Measurements from ENCODE around the gene PTDSS2. TPM values are rescaled to one million over a fixed set of nuclear protein-coding genes. Genes with fewer than 3 reads are reported as not detected.
A peak's percentile ranks its signal among the peaks of the same experiment; 100 is the strongest.

PTDSS2 gene
- total and polyA plus RNA-seq, 2 of the 13 experiments (the other 11 are each of a cell fraction or from before 2014, with no cell fraction given), result 21.7 to 26.4 TPM

GRCh38 chr11:409600-410483, 40.2 kb upstream of the PTDSS2 start (continued):
- TF ChIP-seq MLX (CRISPR knock-in tag; IDR thresholded peaks at IDR 0.05), result no peak
- 0 out of 2 replicates have a peak, but pooled peaks have one; percentile 47 for TF ChIP-seq GZF1 (CRISPR knock-in tag; IDR thresholded peaks at IDR 0.05)
- TF ChIP-seq ZFP62 (CRISPR knock-in tag; IDR thresholded peaks at IDR 0.05), result no peak
- no peak for TF ChIP-seq HMG20A (CRISPR knock-in tag; IDR thresholded peaks at IDR 0.05; ENCODE audit: borderline replicate concordance)
- TF ChIP-seq BHLHE40 (IDR thresholded peaks at IDR 0.05; ENCODE audit: low read length), result no peak
- TF ChIP-seq ZFP1 (CRISPR knock-in tag; IDR thresholded peaks at IDR 0.05), result no peak
- TF ChIP-seq ZNF331 (CRISPR knock-in tag; IDR thresholded peaks at IDR 0.05), result peak; percentile 57; the same call in 1 of the 2 replicates
- TF ChIP-seq CSRNP1 (CRISPR knock-in tag; IDR thresholded peaks at IDR 0.05), result peak; percentile 85; the same call in 1 of the 2 replicates
- TF ChIP-seq ZFP36L1 (CRISPR knock-in tag; IDR thresholded peaks at IDR 0.05), result no peak
- no peak for TF ChIP-seq ZNF503 (CRISPR knock-in tag; IDR thresholded peaks at IDR 0.05)
- no peak for TF ChIP-seq POLR2AphosphoS2 (IDR thresholded peaks at IDR 0.05; ENCODE audit: low read depth, low read length)
- no peak; the same call in 1 of the 2 replicates for TF ChIP-seq MEIS2 (CRISPR knock-in tag; IDR thresholded peaks at IDR 0.05)
- peak; percentile 68 for TF ChIP-seq UBTF (CRISPR knock-in tag; IDR thresholded peaks at IDR 0.05)
- TF ChIP-seq SIX1 (CRISPR knock-in tag; IDR thresholded peaks at IDR 0.05; ENCODE audit: borderline replicate concordance), result no peak
- TF ChIP-seq ZNF841 (CRISPR knock-in tag; IDR thresholded peaks at IDR 0.05; ENCODE audit: borderline replicate concordance), result no peak
- peak; percentile 97 for TF ChIP-seq AKAP8 (CRISPR knock-in tag; IDR thresholded peaks at IDR 0.05)
- TF ChIP-seq ZNF691 (CRISPR knock-in tag; IDR thresholded peaks at IDR 0.05; ENCODE audit: borderline replicate concordance, low read depth), result peak; percentile 83; the same call in 1 of the 2 replicates
- TF ChIP-seq PAF1 (CRISPR knock-in tag; IDR thresholded peaks at IDR 0.05), result no peak
- TF ChIP-seq ZNF253 (CRISPR knock-in tag; IDR thresholded peaks at IDR 0.05; ENCODE audit: borderline replicate concordance), result no peak; the same call in 1 of the 2 replicates
- TF ChIP-seq ZC3H4 (CRISPR knock-in tag; IDR thresholded peaks at IDR 0.05; ENCODE audit: borderline replicate concordance), result no peak
- TF ChIP-seq ZNF652 (CRISPR knock-in tag; IDR thresholded peaks at IDR 0.05; ENCODE audit: borderline replicate concordance, low read depth), result peak; percentile 84; the same call in 1 of the 2 replicates
- TF ChIP-seq ZKSCAN1 (IDR thresholded peaks at IDR 0.05; ENCODE audit: low read length), result no peak
- peak; percentile 19 for TF ChIP-seq TEAD3 (CRISPR knock-in tag; optimal IDR thresholded peaks at IDR 0.05; ENCODE audit: borderline replicate concordance)
